Measurements from ENCODE around the gene MRPS18C. TPM values are rescaled to one million over a fixed set of nuclear protein-coding genes. Genes with fewer than 3 reads are reported as not detected.

MRPS18C gene
- total and polyA plus RNA-seq, 9 of the 15 experiments (the other 6 are each of a cell fraction or from before 2014, with no cell fraction given), result 54.3 to 390 (median 138) TPM

GRCh38 chr4:83484500-83485461, 28.9 kb downstream of the MRPS18C start, which contains the start of gene ABRAXAS1 (continued):
- TF ChIP-seq, protein P1, sequence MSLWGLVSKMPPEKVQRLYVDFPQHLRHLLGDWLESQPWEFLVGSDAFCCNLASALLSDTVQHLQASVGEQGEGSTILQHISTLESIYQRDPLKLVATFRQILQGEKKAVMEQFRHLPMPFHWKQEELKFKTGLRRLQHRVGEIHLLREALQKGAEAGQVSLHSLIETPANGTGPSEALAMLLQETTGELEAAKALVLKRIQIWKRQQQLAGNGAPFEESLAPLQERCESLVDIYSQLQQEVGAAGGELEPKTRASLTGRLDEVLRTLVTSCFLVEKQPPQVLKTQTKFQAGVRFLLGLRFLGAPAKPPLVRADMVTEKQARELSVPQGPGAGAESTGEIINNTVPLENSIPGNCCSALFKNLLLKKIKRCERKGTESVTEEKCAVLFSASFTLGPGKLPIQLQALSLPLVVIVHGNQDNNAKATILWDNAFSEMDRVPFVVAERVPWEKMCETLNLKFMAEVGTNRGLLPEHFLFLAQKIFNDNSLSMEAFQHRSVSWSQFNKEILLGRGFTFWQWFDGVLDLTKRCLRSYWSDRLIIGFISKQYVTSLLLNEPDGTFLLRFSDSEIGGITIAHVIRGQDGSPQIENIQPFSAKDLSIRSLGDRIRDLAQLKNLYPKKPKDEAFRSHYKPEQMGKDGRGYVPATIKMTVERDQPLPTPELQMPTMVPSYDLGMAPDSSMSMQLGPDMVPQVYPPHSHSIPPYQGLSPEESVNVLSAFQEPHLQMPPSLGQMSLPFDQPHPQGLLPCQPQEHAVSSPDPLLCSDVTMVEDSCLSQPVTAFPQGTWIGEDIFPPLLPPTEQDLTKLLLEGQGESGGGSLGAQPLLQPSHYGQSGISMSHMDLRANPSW (CRISPR knock-in tag; IDR thresholded peaks at IDR 0.05), result no peak
- TF ChIP-seq, protein P2, sequence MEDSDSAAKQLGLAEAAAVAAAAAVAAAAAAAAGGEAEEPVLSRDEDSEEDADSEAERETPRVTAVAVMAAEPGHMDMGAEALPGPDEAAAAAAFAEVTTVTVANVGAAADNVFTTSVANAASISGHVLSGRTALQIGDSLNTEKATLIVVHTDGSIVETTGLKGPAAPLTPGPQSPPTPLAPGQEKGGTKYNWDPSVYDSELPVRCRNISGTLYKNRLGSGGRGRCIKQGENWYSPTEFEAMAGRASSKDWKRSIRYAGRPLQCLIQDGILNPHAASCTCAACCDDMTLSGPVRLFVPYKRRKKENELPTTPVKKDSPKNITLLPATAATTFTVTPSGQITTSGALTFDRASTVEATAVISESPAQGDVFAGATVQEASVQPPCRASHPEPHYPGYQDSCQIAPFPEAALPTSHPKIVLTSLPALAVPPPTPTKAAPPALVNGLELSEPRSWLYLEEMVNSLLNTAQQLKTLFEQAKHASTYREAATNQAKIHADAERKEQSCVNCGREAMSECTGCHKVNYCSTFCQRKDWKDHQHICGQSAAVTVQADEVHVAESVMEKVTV (CRISPR knock-in tag; IDR thresholded peaks at IDR 0.05), result no peak
- no peak for TF ChIP-seq HNRNPL (IDR thresholded peaks at IDR 0.05; ENCODE audit: low read depth, low read length)
- peak; percentile 87 for TF ChIP-seq RNF2 (IDR thresholded peaks at IDR 0.05)
- TF ChIP-seq, protein P3, sequence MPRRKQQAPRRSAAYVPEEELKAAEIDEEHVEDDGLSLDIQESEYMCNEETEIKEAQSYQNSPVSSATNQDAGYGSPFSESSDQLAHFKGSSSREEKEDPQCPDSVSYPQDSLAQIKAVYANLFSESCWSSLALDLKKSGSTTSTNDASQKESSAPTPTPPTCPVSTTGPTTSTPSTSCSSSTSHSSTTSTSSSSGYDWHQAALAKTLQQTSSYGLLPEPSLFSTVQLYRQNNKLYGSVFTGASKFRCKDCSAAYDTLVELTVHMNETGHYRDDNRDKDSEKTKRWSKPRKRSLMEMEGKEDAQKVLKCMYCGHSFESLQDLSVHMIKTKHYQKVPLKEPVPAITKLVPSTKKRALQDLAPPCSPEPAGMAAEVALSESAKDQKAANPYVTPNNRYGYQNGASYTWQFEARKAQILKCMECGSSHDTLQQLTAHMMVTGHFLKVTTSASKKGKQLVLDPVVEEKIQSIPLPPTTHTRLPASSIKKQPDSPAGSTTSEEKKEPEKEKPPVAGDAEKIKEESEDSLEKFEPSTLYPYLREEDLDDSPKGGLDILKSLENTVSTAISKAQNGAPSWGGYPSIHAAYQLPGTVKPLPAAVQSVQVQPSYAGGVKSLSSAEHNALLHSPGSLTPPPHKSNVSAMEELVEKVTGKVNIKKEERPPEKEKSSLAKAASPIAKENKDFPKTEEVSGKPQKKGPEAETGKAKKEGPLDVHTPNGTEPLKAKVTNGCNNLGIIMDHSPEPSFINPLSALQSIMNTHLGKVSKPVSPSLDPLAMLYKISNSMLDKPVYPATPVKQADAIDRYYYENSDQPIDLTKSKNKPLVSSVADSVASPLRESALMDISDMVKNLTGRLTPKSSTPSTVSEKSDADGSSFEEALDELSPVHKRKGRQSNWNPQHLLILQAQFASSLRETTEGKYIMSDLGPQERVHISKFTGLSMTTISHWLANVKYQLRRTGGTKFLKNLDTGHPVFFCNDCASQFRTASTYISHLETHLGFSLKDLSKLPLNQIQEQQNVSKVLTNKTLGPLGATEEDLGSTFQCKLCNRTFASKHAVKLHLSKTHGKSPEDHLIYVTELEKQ (CRISPR knock-in tag; IDR thresholded peaks at IDR 0.05), result no peak
- no peak for TF ChIP-seq ZNF717 (CRISPR knock-in tag; IDR thresholded peaks at IDR 0.05)
- TF ChIP-seq, protein P4, sequence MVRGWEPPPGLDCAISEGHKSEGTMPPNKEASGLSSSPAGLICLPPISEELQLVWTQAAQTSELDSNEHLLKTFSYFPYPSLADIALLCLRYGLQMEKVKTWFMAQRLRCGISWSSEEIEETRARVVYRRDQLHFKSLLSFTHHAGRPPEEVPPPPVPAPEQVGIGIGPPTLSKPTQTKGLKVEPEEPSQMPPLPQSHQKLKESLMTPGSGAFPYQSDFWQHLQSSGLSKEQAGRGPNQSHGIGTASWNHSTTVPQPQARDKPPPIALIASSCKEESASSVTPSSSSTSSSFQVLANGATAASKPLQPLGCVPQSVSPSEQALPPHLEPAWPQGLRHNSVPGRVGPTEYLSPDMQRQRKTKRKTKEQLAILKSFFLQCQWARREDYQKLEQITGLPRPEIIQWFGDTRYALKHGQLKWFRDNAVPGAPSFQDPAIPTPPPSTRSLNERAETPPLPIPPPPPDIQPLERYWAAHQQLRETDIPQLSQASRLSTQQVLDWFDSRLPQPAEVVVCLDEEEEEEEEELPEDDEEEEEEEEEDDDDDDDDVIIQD (CRISPR knock-in tag; IDR thresholded peaks at IDR 0.05), result no peak
- TF ChIP-seq ZSCAN29 (IDR thresholded peaks at IDR 0.05), result peak; percentile 36; the same call in 1 of the 2 replicates
- TF ChIP-seq ZKSCAN3 (CRISPR knock-in tag; IDR thresholded peaks at IDR 0.05), result no peak
- no peak for TF ChIP-seq TAF9B (IDR thresholded peaks at IDR 0.05; ENCODE audit: partially characterized antibody)
- TF ChIP-seq, protein P5, sequence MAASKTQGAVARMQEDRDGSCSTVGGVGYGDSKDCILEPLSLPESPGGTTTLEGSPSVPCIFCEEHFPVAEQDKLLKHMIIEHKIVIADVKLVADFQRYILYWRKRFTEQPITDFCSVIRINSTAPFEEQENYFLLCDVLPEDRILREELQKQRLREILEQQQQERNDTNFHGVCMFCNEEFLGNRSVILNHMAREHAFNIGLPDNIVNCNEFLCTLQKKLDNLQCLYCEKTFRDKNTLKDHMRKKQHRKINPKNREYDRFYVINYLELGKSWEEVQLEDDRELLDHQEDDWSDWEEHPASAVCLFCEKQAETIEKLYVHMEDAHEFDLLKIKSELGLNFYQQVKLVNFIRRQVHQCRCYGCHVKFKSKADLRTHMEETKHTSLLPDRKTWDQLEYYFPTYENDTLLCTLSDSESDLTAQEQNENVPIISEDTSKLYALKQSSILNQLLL (CRISPR knock-in tag; IDR thresholded peaks at IDR 0.05; ENCODE audit: borderline replicate concordance), result no peak
- peak; percentile 82 to 94 for TF ChIP-seq MAZ (CRISPR knock-in tag; conservative IDR thresholded peaks at IDR 0.05 in 1 of 2, IDR thresholded peaks at IDR 0.05 in 1 of 2)
- no peak for TF ChIP-seq ZNF445 (CRISPR knock-in tag; IDR thresholded peaks at IDR 0.05; ENCODE audit: low read depth)
- TF ChIP-seq VEZF1 (CRISPR knock-in tag; IDR thresholded peaks at IDR 0.05), result peak; percentile 96
